Measurements from ENCODE around the gene NFKBIE.

DNA sequence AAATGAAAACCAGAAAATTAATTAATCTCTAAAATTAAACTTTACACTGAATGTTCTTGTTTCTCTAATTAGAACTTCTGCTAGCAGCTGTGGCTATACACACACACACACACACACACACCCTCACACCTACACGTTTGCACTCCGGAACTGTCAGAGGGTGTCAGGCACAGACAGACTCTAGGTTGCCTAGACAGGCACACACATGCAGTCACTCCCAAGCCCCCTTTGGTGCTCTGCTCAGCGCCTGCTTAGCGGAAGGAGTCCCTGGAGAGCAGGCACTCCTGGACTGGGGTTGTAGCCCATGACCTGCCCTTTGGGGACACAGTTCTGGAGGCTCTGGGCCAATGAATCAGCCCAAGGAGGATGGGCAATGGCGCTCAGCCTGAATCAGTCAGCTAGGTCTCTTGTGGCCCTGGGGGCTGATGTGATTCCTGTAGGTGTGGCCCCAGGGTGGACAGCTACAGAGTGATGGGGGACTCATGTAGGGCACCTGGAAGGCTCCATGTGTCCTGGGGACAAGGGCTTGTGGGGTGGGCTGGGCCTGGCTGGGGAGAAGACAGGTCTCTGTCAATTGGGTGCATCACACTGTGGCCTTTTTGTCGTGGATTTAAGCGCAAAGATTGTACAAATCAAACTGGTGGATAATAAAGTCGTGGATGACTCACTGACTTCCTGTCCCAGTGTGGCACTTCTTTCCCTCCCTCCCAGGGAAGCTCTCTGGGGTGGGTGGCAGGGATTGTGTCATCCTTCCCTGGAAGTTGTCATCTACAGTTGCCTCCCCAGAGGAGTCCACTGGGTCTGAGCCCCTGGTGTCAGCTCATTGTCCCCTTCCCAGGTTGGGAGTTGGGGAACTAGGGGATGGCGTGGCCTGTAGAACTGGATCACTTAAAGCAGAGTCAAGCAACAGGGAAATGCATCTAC lies 13.7 kb upstream of the NFKBIE start:
- TF ChIP-seq, protein P1, sequence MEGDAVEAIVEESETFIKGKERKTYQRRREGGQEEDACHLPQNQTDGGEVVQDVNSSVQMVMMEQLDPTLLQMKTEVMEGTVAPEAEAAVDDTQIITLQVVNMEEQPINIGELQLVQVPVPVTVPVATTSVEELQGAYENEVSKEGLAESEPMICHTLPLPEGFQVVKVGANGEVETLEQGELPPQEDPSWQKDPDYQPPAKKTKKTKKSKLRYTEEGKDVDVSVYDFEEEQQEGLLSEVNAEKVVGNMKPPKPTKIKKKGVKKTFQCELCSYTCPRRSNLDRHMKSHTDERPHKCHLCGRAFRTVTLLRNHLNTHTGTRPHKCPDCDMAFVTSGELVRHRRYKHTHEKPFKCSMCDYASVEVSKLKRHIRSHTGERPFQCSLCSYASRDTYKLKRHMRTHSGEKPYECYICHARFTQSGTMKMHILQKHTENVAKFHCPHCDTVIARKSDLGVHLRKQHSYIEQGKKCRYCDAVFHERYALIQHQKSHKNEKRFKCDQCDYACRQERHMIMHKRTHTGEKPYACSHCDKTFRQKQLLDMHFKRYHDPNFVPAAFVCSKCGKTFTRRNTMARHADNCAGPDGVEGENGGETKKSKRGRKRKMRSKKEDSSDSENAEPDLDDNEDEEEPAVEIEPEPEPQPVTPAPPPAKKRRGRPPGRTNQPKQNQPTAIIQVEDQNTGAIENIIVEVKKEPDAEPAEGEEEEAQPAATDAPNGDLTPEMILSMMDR (conservative IDR thresholded peaks at IDR 0.05; ENCODE audit: low read length), result no peak
- TF ChIP-seq EZH2phosphoT487 (IDR thresholded peaks at IDR 0.05; ENCODE audit: borderline replicate concordance), result no peak
